ENCODE results near the gene CYREN. TPM values are rescaled to one million over a fixed set of nuclear protein-coding genes. Genes with fewer than 3 reads are reported as not detected.

CYREN gene
- total and polyA plus RNA-seq, 7 donors, result 27.5 to 41.4 (median 31.9) TPM

DNA sequence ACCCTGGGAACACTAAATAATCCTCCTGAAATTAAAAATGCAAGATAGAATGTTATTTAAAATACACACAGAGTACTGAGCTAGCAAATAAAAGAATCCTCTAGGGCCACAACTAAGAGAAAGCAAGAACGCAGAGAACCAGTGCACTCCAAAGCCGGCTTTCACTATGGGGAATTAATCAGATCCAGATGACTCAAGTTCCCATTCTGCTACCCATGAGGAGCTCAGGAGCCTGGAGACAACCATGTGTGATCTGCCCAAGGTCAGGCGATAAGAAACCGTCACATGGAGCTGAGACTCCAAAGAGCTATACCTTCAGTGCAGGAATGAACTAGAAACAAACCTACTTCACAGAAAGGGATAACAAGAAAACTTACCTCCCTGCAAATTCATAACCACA is 19.5 kb upstream of the CYREN start:
- H3K36me3 ChIP-seq, result peaks cover 31 to 84% (median 46%) of the 10 kb centered on the region in 4 donors

GRCh38 chr7:135189221-135189662 is 18.7 kb upstream of the CYREN start:
- Histone ChIP-seq H3K27me3 (no peaks in the 10 kb centered on the region), H3K4me3 (no peak overlapping the region), H3K27ac (peak overlapping the region in 1 of 4 donors; percentile 10), H3K36me3 (peaks cover 31 to 84% (median 48%) of the 10 kb centered on the region in 4 donors), H3K4me1 (no peaks in the 10 kb centered on the region), H3K9me3 (no peaks in the 10 kb centered on the region)
- TF ChIP-seq POLR2AphosphoS5 (IDR thresholded peaks at IDR 0.05) (no peak), EP300 (IDR thresholded peaks at IDR 0.05) (no peak)
- TF ChIP-seq, protein P1, sequence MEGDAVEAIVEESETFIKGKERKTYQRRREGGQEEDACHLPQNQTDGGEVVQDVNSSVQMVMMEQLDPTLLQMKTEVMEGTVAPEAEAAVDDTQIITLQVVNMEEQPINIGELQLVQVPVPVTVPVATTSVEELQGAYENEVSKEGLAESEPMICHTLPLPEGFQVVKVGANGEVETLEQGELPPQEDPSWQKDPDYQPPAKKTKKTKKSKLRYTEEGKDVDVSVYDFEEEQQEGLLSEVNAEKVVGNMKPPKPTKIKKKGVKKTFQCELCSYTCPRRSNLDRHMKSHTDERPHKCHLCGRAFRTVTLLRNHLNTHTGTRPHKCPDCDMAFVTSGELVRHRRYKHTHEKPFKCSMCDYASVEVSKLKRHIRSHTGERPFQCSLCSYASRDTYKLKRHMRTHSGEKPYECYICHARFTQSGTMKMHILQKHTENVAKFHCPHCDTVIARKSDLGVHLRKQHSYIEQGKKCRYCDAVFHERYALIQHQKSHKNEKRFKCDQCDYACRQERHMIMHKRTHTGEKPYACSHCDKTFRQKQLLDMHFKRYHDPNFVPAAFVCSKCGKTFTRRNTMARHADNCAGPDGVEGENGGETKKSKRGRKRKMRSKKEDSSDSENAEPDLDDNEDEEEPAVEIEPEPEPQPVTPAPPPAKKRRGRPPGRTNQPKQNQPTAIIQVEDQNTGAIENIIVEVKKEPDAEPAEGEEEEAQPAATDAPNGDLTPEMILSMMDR (IDR thresholded peaks at IDR 0.05), result no peak
- DNase-seq, result no peak
- 95 to 96% methylated on average over 6 of the region's 6 CpGs for WGBS, 2 donors
- intact Hi-C loops (cut with DNase I), result no loop called here

More for the DNA sequence above, 19.5 kb upstream of the CYREN start:
- no peak overlapping the region for H3K4me3 ChIP-seq
- WGBS, 2 donors, result 94 to 96% methylated on average over 4 of the region's 4 CpGs
- H3K27ac ChIP-seq, result peak overlapping the region in 1 of 4 donors; percentile 10
- intact Hi-C loops (cut with DNase I), result no loop called here
- DNase-seq, result no peak
- H3K9me3 ChIP-seq, result no peaks in the 10 kb centered on the region
- H3K27me3 ChIP-seq, result no peaks in the 10 kb centered on the region
- TF ChIP-seq EP300 (IDR thresholded peaks at IDR 0.05) (no peak), POLR2A (IDR thresholded peaks at IDR 0.05) (no peak), POLR2AphosphoS5 (IDR thresholded peaks at IDR 0.05) (no peak)
- TF ChIP-seq, protein P1 (IDR thresholded peaks at IDR 0.05), result no peak
- H3K4me1 ChIP-seq, result no peaks in the 10 kb centered on the region

DNA sequence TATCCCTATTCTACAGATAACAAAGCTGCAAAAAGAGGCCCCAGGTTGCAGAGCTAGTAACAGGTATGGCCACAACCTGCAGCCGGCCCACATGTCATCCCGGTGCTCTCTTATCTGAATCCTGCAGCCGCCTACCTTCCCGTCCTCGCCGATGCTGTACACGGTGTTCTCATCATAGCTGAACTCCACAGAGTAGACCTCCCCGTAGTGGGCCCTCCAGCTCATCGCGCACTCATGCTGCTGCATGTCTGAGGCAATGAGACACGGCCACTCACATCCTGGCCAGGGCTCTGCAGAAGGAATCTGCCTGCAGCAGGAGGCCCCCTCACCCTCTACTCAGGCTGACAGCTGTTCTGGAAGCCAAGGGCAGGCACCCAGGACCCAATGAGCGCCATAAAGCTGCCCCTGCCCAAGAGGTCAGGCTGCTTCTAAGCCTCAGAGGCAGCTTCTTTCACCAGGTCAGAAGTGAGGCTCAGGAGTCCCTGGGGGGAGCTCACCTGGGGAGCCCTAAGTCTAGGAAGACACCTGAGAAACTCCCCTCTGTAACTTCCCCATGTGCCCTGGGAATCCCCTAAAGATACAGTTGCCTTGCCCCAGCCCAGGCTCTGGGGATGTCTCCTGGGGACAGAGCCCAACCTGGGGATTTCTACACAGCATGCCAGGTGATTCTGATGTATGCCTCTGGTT is 17.9 kb upstream of the CYREN start:
- DNase-seq, result no peak
- H3K27me3 ChIP-seq, result no peaks in the 10 kb centered on the region
- H3K9me3 ChIP-seq, result no peaks in the 10 kb centered on the region
- H3K36me3 ChIP-seq, result peaks cover 30 to 84% (median 45%) of the 10 kb centered on the region in 4 donors
- intact Hi-C loops (cut with DNase I), result no loop called here
- no peak for TF ChIP-seq POLR2AphosphoS5 (IDR thresholded peaks at IDR 0.05)
- TF ChIP-seq, protein P1 (IDR thresholded peaks at IDR 0.05), result no peak
- TF ChIP-seq EP300 (IDR thresholded peaks at IDR 0.05), result no peak
- TF ChIP-seq POLR2A (IDR thresholded peaks at IDR 0.05), result no peak
- H3K27ac ChIP-seq, result no peak overlapping the region
- 94 to 97% methylated on average over 12 of the region's 12 CpGs for WGBS, 2 donors
- no peaks in the 10 kb centered on the region for H3K4me1 ChIP-seq
- H3K4me3 ChIP-seq, result no peak overlapping the region

DNA sequence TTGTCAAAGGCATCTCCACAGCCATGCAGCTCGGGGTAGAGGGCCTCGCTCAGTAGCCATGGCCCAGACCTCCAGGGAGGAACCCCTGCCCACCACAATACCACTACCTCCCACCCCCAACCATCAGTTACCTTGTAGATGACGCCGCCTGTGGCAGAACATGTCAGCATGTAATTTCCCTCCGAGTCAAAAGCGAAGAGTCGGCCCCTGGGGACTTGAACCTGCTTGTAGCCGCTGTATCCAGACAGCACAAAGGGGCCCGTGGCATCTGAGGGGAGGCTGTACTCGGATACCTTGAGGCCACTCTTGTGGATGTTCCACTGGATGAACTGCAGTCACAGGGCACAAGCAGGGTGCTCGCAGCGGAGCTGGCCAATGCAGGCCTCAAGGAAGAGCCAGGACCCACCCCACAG is 16.3 kb upstream of the CYREN start:
- H3K4me1 ChIP-seq, result no peaks in the 10 kb centered on the region
- no peaks in the 10 kb centered on the region for H3K27me3 ChIP-seq
- intact Hi-C loops (cut with DNase I), result no loop called here
- peaks cover 19 to 85% (median 40%) of the 10 kb centered on the region in 4 donors for H3K36me3 ChIP-seq
- WGBS, 2 donors, result 87 to 88% methylated on average over 12 of the region's 12 CpGs
- H3K27ac ChIP-seq, result no peak overlapping the region
- DNase-seq, result no peak
- no peak overlapping the region for H3K4me3 ChIP-seq
- no peak for TF ChIP-seq POLR2A (IDR thresholded peaks at IDR 0.05)
- no peak for TF ChIP-seq EP300 (IDR thresholded peaks at IDR 0.05)
- TF ChIP-seq POLR2AphosphoS5 (IDR thresholded peaks at IDR 0.05), result no peak
- TF ChIP-seq, protein P1 (IDR thresholded peaks at IDR 0.05), result no peak
- peaks cover 0 to 13% (median 5%) of the 10 kb centered on the region in 4 donors for H3K9me3 ChIP-seq

- Histone ChIP-seq H3K27me3 (no peaks in the 10 kb centered on the region), H3K4me1 (no peaks in the 10 kb centered on the region), H3K4me3 (no peak overlapping the region), H3K27ac (no peak overlapping the region), H3K9me3 (peaks cover 0 to 17% (median 9%) of the 10 kb centered on the region in 4 donors), H3K36me3 (peaks cover 19 to 84% (median 40%) of the 10 kb centered on the region in 4 donors)
- 93% methylated on average over 3 of the region's 3 CpGs for WGBS, 2 donors
- no peak for DNase-seq
- TF ChIP-seq POLR2AphosphoS5 (IDR thresholded peaks at IDR 0.05) (no peak), POLR2A (IDR thresholded peaks at IDR 0.05) (no peak), EP300 (IDR thresholded peaks at IDR 0.05) (no peak)
- TF ChIP-seq, protein P1 (IDR thresholded peaks at IDR 0.05), result no peak
- intact Hi-C loops (cut with DNase I), result no loop called here
Measured at GRCh38 chr7:135186261-135186540, 15.7 kb upstream of the CYREN start.

Data from sigmoid colon (tissue), 7 donors.